SU-DHL-6 (cell line): ENCODE results near the gene BICDL2.

ENCODE experiments used
- H2AFZ ChIP-seq: fragments of 200-600 bp; sonication (generic); 2 replicates; pipeline ENCODE4 v1.6.1; 2014; ENCODE audit warnings: low read depth, mild to moderate bottlenecking, moderate library complexity, mixed read lengths, antibody characterized with exemption, low read length; ENCODE audit not compliant: severe bottlenecking
- H3F3A ChIP-seq: fragments of 200-600 bp; shearing (Covaris generic); 2 replicates; pipeline ENCODE4 v1.6.0; 2016; ENCODE audit warnings: antibody characterized with exemption, mild to moderate bottlenecking; ENCODE audit not compliant: insufficient read depth
- H3K27ac ChIP-seq: fragments of 200-600 bp; sonication (generic); 2 replicates; pipeline ENCODE4 v1.5.1; 2016; ENCODE audit warnings: low read depth, mild to moderate bottlenecking, low read length, moderate library complexity, mixed read lengths
- H3K27me3 ChIP-seq: fragments of 200-600 bp; sonication (generic), shearing (Covaris generic); 2 replicates; pipeline ENCODE4 v1.6.0; 2014; ENCODE audit warnings: mild to moderate bottlenecking, low read length
- H3K36me3 ChIP-seq: fragments of 200-600 bp; sonication (generic); 2 replicates; pipeline ENCODE4 v1.6.1; 2014; ENCODE audit warnings: mild to moderate bottlenecking, low read length, mixed read lengths
- H3K4me2 ChIP-seq: fragments of 300-600, 200-600 bp; shearing (Covaris generic), sonication (generic); 2 replicates; pipeline ENCODE4 v1.6.0; 2014; ENCODE audit warnings: low read length, low read depth, mild to moderate bottlenecking; ENCODE audit not compliant: poor library complexity, severe bottlenecking
- H3K4me3 ChIP-seq: fragments of 200-600 bp; sonication (generic); 2 replicates; pipeline ENCODE4 v1.5.1; 2014; ENCODE audit warnings: antibody characterized with exemption, low read length, mild to moderate bottlenecking, mixed read lengths; ENCODE audit not compliant: insufficient read depth, poor library complexity, severe bottlenecking
- H3K79me2 ChIP-seq: fragments of 200-600 bp; sonication (generic); 2 replicates; pipeline ENCODE4 v1.6.1; 2014; ENCODE audit warnings: mild to moderate bottlenecking, low read length, moderate library complexity; ENCODE audit not compliant: insufficient read depth
- H3K9ac ChIP-seq: fragments of 200-600 bp; sonication (generic); 2 replicates; pipeline ENCODE4 v1.7.0; 2014; ENCODE audit warnings: mild to moderate bottlenecking, low read length
- H3K9me2 ChIP-seq: fragments of 200-600 bp; sonication (generic); replicated peaks from 2 replicates; pipeline ENCODE4 v1.6.1; 2014; ENCODE audit warnings: low read length; ENCODE audit not compliant: insufficient read depth
- H3K9me3 ChIP-seq: fragments of 200-600 bp; sonication (generic); 2 replicates; pipeline ENCODE4 v1.6.1; 2014; ENCODE audit warnings: low read length, mixed read lengths; ENCODE audit not compliant: insufficient read depth
- H4K20me1 ChIP-seq: fragments of 200-600 bp; sonication (generic); 2 replicates; pipeline ENCODE4 v1.6.1; 2014; ENCODE audit warnings: low read depth, mild to moderate bottlenecking, antibody characterized with exemption, low read length, moderate library complexity, mixed read lengths
- EZH2phosphoT487 ChIP-seq: fragments of 200-600 bp; sonication (generic), shearing (Covaris generic); conservative IDR thresholded peaks from 2 replicates; pipeline ENCODE4 v1.6.1; 2018; ENCODE audit warnings: mild to moderate bottlenecking, antibody characterized with exemption, low read length, moderate library complexity, mixed read lengths
- TF ChIP-seq, protein P1 (sequence below): fragments of 200-600 bp; sonication (generic); IDR thresholded peaks from one replicate; pipeline ENCODE4 v1.5.1; 2017; ENCODE audit warnings: antibody characterized with exemption, mild to moderate bottlenecking, low read length, moderate library complexity; ENCODE audit not compliant: insufficient read depth, poor library complexity, severe bottlenecking

The BICDL2 gene

DNA sequence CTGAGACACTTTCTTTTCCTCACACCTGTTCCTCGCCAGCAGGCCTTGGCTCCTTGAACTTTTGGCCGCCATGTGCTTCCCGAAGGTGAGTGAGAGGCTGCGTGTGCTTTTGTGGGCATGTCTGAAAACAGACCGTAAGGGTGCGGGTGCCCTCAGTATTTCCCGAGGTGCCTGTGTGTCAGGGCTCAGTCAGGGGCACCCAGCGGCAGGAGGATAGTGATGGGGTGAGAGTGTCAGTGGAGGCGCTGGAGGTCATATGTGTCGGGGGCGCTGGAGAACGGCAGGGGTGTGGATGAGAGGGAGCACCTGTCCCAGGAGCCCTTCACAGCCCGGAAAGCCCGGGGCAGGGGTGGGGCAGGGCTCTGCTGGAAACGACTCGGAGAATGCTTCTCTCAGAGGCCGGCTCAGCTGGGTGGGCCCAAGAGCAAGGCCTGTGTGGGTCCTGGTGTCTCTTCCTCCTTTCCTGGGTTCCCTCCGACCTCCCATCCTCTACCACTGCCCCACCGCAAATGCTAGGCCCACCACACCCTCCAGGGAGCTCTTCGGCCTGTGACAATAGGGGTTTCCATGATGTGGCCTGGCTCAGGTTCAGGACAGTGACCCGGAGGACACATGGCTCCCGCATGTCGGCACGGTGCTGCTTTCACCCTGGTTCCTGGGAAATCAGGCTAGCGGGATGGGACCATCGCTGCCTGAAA lies 29.1 kb upstream of the BICDL2 start:
- Histone ChIP-seq H3F3A (0 out of 2 replicates have a peak, but pooled peaks cover 4% of the 10 kb centered on the region), H3K27ac (no peak overlapping the region), H3K9me3 (no peaks in the 10 kb centered on the region), H3K79me2 (no peaks in the 10 kb centered on the region), H3K9ac (no peak overlapping the region), H3K4me3 (no peak overlapping the region), H3K27me3 (no peaks in the 10 kb centered on the region), H3K36me3 (no peaks in the 10 kb centered on the region), H4K20me1 (no peaks in the 10 kb centered on the region), H3K4me2 (no peak overlapping the region), H2AFZ (no peak overlapping the region), H3K9me2 (no peaks in the 10 kb centered on the region)
- no peak for TF ChIP-seq EZH2phosphoT487
- TF ChIP-seq, protein P1, sequence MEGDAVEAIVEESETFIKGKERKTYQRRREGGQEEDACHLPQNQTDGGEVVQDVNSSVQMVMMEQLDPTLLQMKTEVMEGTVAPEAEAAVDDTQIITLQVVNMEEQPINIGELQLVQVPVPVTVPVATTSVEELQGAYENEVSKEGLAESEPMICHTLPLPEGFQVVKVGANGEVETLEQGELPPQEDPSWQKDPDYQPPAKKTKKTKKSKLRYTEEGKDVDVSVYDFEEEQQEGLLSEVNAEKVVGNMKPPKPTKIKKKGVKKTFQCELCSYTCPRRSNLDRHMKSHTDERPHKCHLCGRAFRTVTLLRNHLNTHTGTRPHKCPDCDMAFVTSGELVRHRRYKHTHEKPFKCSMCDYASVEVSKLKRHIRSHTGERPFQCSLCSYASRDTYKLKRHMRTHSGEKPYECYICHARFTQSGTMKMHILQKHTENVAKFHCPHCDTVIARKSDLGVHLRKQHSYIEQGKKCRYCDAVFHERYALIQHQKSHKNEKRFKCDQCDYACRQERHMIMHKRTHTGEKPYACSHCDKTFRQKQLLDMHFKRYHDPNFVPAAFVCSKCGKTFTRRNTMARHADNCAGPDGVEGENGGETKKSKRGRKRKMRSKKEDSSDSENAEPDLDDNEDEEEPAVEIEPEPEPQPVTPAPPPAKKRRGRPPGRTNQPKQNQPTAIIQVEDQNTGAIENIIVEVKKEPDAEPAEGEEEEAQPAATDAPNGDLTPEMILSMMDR = no peak

DNA sequence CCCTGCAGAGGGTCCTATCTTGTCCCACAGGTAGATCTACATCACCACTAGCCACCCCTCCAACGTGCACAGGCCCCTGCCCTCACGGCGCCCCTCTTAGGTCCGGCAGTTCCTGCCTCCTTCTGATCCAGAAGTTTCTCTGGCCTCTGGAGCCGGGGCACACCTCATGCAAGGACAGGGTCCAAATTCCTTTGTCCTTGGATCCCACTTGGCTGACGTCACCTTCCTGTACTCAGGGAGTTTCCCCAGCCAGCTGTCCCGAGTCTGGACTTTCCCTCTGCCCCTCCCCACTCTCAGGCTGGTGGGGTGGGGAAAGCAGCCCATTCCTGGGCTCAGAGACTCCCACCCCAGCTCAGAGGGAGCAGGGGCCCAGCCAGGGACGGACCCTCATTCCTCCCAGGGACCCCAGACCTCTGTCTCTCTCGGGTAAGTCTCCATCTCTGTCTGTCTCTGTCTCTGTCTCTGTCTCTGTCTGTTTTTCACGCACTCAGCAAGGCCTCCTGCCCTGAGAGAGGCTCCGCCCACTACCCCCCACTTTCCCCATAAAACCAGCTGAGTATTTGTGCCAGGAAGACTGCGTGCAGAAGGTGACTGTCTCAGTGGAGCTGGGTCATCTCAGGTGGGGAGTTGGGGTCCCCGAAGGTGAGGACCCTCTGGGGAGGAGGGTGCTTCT lies 28.5 kb upstream of the BICDL2 start, which contains the start of gene IL32:
TSS of gene IL32 (plus strand) at position 572 of the 673 bp plus-strand sequence. CDS start 172 bp downstream, outside the sequence.
- no peak within 1 kb of the TSS for H3K9ac ChIP-seq
- H3K27me3 ChIP-seq = no peaks in the 10 kb centered on the region
- H3K36me3 ChIP-seq = no peaks in the 10 kb centered on the region
- no peaks in the 10 kb centered on the region for H4K20me1 ChIP-seq
- H3K27ac ChIP-seq = no peak within 1 kb of the TSS
- no peaks in the 10 kb centered on the region for H3K9me3 ChIP-seq
- no peak for TF ChIP-seq EZH2phosphoT487
- TF ChIP-seq, protein P1 = no peak
- no peak within 1 kb of the TSS for H2AFZ ChIP-seq
- H3F3A ChIP-seq = 0 out of 2 replicates have a peak, but pooled peaks cover 4% of the 10 kb centered on the region
- no peak within 1 kb of the TSS for H3K4me2 ChIP-seq
- H3K4me3 ChIP-seq = no peak within 1 kb of the TSS
- H3K9me2 ChIP-seq = no peaks in the 10 kb centered on the region
- no peaks in the 10 kb centered on the region for H3K79me2 ChIP-seq

DNA sequence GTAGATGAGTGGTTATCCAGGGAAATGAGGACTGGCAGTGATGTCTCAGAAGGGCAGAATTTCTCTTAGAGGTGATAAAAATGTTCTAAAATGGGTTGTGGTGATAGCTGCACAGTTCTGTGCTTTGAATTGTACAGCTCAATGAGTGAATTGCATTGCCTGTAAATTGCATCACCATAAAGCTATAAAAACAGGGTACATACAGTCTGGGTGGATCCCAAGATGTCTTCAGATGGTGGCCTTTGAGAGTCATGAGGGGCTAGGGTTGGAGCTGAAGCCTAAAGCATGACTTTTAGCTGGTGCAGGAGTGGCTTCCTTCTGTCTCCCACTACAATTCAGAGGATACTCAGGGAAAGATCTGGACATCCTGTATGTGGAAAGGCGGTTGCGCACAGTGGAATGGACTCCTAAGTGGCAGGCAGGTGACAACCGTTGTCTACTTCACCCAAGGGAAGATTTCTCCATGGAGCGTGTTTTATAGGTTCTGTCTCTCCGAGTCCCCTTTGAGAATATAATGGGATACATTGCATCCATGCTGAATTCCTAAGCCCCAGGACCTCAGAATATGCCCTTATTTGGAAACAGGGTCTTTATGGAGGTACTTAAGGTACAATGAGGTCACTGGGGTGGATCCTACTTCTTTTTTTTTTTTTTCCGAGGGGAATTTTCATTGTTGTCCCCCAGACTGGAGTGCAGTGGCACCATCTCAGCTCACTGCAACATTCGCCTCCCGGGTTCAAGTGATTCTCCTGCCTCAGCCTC lies 27.1 kb upstream of the BICDL2 start:
- H3K27ac ChIP-seq = no peak overlapping the region

More for the DNA sequence above, 27.1 kb upstream of the BICDL2 start:
- TF ChIP-seq, protein P1 = no peak
- H3K9ac ChIP-seq = no peak overlapping the region
- H3K4me2 ChIP-seq = no peak overlapping the region
- H3K36me3 ChIP-seq = no peaks in the 10 kb centered on the region
- H3K27me3 ChIP-seq = no peaks in the 10 kb centered on the region
- no peak overlapping the region for H2AFZ ChIP-seq
- no peak overlapping the region for H3K4me3 ChIP-seq
- no peaks in the 10 kb centered on the region for H3K79me2 ChIP-seq
- 0 out of 2 replicates have a peak, but pooled peaks cover 4% of the 10 kb centered on the region for H3F3A ChIP-seq
- no peaks in the 10 kb centered on the region for H4K20me1 ChIP-seq
- H3K9me3 ChIP-seq = no peaks in the 10 kb centered on the region
- H3K9me2 ChIP-seq = no peaks in the 10 kb centered on the region
